GM10266 (cell line): ENCODE measurements around the gene SPATA13.
A peak's percentile ranks its signal among the peaks of the same experiment; 100 is the strongest.

Source experiments
- DNase-seq: peaks from one replicate; pipeline ENCODE4 v3.0.0; 2012; ENCODE audit errors: extremely low spot score
- CTCF ChIP-seq: IDR thresholded peaks from 2 replicates; pipeline ENCODE4 v1.5.1; 2012; ENCODE audit warnings: mild to moderate bottlenecking, low read depth; ENCODE audit not compliant: control insufficient read depth, insufficient read depth; ENCODE audit errors: missing control alignments

The SPATA13 gene

GRCh38 chr13:24276861-24277260 lies 116.3 kb downstream of the SPATA13 start:
- no peak for TF ChIP-seq CTCF
- DNase-seq: no peak

- DNase-seq: no peak
- no peak for TF ChIP-seq CTCF
Measured at GRCh38 chr13:24277761-24278160, 117.2 kb downstream of the SPATA13 start.

- no peak for DNase-seq
Measured at GRCh38 chr13:24279327-24280110, 119.0 kb downstream of the SPATA13 start.

GRCh38 chr13:24280720-24281119 lies 120.2 kb downstream of the SPATA13 start:
- TF ChIP-seq CTCF: no peak
- DNase-seq: peak; percentile 59

More at GRCh38 chr13:24279327-24280110, 119.0 kb downstream of the SPATA13 start:
- no peak for TF ChIP-seq CTCF

- TF ChIP-seq CTCF: no peak
- DNase-seq: no peak
Measured at GRCh38 chr13:24281188-24282008, 120.9 kb downstream of the SPATA13 start.

GRCh38 chr13:24282256-24282655 lies 121.7 kb downstream of the SPATA13 start:
- no peak for TF ChIP-seq CTCF
- DNase-seq: no peak

GRCh38 chr13:24284889-24285565 lies 124.5 kb downstream of the SPATA13 start:
- no peak for TF ChIP-seq CTCF
- DNase-seq: no peak
